DND-41 (cell line): ENCODE results near the gene SCRN1.

Experiments
- CTCF ChIP-seq: IDR thresholded peaks from 2 replicates; pipeline ENCODE4 v1.5.1; 2012; ENCODE audit warnings: borderline replicate concordance, low read length, moderate library complexity, mild to moderate bottlenecking; ENCODE audit not compliant: poor library complexity, severe bottlenecking; ENCODE audit errors: extremely low read depth
- EZH2 ChIP-seq: IDR thresholded peaks from 3 replicates; pipeline ENCODE4 v1.6.1; 2012; ENCODE audit warnings: borderline replicate concordance, low read depth, mild to moderate bottlenecking, moderate library complexity, low read length, inconsistent platforms; ENCODE audit not compliant: severe bottlenecking

GRCh38 chr7:29957521-29958310 lies 31.9 kb downstream of the SCRN1 start:
- TF ChIP-seq CTCF (no peak), EZH2 (no peak)
